CD8-positive, alpha-beta memory T cell (primary cell): ENCODE data around the gene BASP1. TPM values are rescaled to one million over a fixed set of nuclear protein-coding genes. Genes with fewer than 3 reads are reported as not detected.
A peak's percentile ranks its signal among the peaks of the same experiment; 100 is the strongest.

ENCODE experiments used
- CTCF ChIA-PET: fragments of 350-600 bp; sonication (Branson Sonifier 250); formaldehyde crosslinking; loops from one replicate; lab custom pipeline; 2021; ENCODE audit warnings: antibody characterized with exemption; lab: Charles Lee
- POLR2A ChIA-PET: fragments of 350-600 bp; sonication (Branson Sonifier 250); formaldehyde crosslinking; loops from one replicate; lab custom pipeline; 2021; ENCODE audit warnings: antibody characterized with exemption; lab: Charles Lee
- DNase-seq, 5 donors: peaks; one replicate each; pipeline versions ENCODE4 v3.0.0 to v3.0.0-alpha.2; 2020 to 2022; ENCODE audit warnings: mixed read lengths in 1 of 5
- H3K27ac ChIP-seq: one replicate; pipeline ENCODE4 v1.7.0; 2013; ENCODE audit warnings: low read depth, mild to moderate bottlenecking, low read length, moderate library complexity
- H3K27me3 ChIP-seq: 2 replicates; pipeline ENCODE4 v1.7.0; 2013; ENCODE audit warnings: low read length, mild to moderate bottlenecking; ENCODE audit not compliant: insufficient read depth, poor library complexity, severe bottlenecking
- H3K36me3 ChIP-seq: 2 replicates; pipeline ENCODE4 v1.7.0; 2013; ENCODE audit warnings: mild to moderate bottlenecking, low read length, moderate library complexity; ENCODE audit not compliant: insufficient read depth
- H3K4me1 ChIP-seq: 2 replicates; pipeline ENCODE4 v1.7.0; 2013; ENCODE audit warnings: mild to moderate bottlenecking, low read length, moderate library complexity; ENCODE audit not compliant: insufficient read depth
- H3K4me3 ChIP-seq: 2 replicates; pipeline ENCODE4 v1.7.0; 2013; ENCODE audit warnings: mild to moderate bottlenecking, low read length
- H3K9me3 ChIP-seq: 2 replicates; pipeline ENCODE4 v1.7.0; 2013; ENCODE audit warnings: mild to moderate bottlenecking, low read length
- H3K27ac Mint-ChIP-seq, 8 donors: one replicate each; pipeline ENCODE4 v1.8.0; 2020 to 2021; ENCODE audit warnings: mixed read lengths in 8 of 8, mild to moderate bottlenecking in 6 of 8, inconsistent platforms in 3 of 8, moderate library complexity in 3 of 8
- H3K27me3 Mint-ChIP-seq, 2 donors: one replicate each; pipeline ENCODE4 v1.8.0; 2020 to 2021; ENCODE audit warnings: mixed read lengths in 2 of 2, mild to moderate bottlenecking in 1 of 2, moderate library complexity in 1 of 2
- H3K36me3 Mint-ChIP-seq, 3 donors: one replicate each; pipeline ENCODE4 v1.8.0; 2020 to 2021; ENCODE audit warnings: mixed read lengths in 3 of 3, inconsistent platforms in 1 of 3, mild to moderate bottlenecking in 1 of 3
- H3K4me1 Mint-ChIP-seq, 3 donors: one replicate each; pipeline ENCODE4 v1.8.0; 2020 to 2021; ENCODE audit warnings: mixed read lengths in 3 of 3, inconsistent platforms in 1 of 3, mild to moderate bottlenecking in 1 of 3
- H3K4me3 Mint-ChIP-seq, 7 donors: one replicate each; pipeline ENCODE4 v1.8.0; 2020 to 2021; ENCODE audit warnings: mixed read lengths in 7 of 7, mild to moderate bottlenecking in 6 of 7, moderate library complexity in 4 of 7, inconsistent platforms in 2 of 7
- H3K9me3 Mint-ChIP-seq, 5 donors: one replicate each; pipeline ENCODE4 v1.8.0; 2020 to 2022; ENCODE audit warnings: mixed read lengths in 5 of 5, mild to moderate bottlenecking in 3 of 5, moderate library complexity in 2 of 5, inconsistent platforms in 1 of 5
- polyA plus RNA-seq: library from polyadenylated mRNA; unstranded; fragments of 300-500 nt; fragmentation: Illumina TruSeq; gene quantifications from one replicate; pipeline ENCODE4 v1.2.3, GENCODE V29; 2021
- total RNA-seq, 2 experiments: library from RNA; stranded (reverse); gene quantifications; one replicate each; pipeline ENCODE4 v1.2.3, GENCODE V29; 2021

The BASP1 gene
- total and polyA plus RNA-seq, 3 experiments from 2014 or later, result 0.28 to 0.49 TPM; not detected in 1

DNA sequence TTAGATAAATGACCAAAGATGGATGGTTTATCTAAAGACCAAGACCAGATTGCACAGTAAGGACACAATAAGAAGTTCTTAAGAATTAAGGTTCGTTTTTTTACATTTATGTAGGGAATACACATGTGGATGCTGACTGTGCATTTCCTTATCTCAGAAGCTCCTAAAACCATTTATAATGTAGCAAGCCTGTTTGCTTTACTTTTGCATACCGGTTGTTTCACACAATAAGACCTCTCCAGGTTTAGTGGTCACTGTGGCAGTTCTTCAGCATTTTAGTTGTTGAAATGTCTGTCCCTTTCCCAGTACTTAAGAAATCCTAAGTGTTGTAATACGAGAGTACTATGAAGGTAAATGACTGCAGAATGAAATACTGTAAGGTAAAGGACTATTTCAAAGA is 43.6 kb downstream of the BASP1 start:
- Mint-ChIP-seq H3K9me3 (peaks cover 1 to 17% (median 5%) of the 10 kb centered on the region in 5 donors), H3K36me3 (no peaks in the 10 kb centered on the region), H3K27ac (no peak overlapping the region), H3K4me1 (no peaks in the 10 kb centered on the region), H3K4me3 (no peak overlapping the region), H3K27me3 (peaks cover 0 to 2% of the 10 kb centered on the region in 2 donors)
- no peaks in the 10 kb centered on the region for H3K27me3 ChIP-seq
- H3K4me1 ChIP-seq, result no peaks in the 10 kb centered on the region
- H3K4me3 ChIP-seq, result no peak overlapping the region
- H3K27ac ChIP-seq, result no peak overlapping the region
- ChIA-PET CTCF (no interaction called here), POLR2A (no interaction called here)
- DNase-seq, result no peak
- no peaks in the 10 kb centered on the region for H3K36me3 ChIP-seq
- no peaks in the 10 kb centered on the region for H3K9me3 ChIP-seq

GRCh38 chr5:17265041-17265440 is 47.6 kb downstream of the BASP1 start:
- Mint-ChIP-seq H3K4me3 (no peak overlapping the region), H3K4me1 (no peaks in the 10 kb centered on the region), H3K9me3 (peaks cover 1 to 9% (median 6%) of the 10 kb centered on the region in 5 donors), H3K36me3 (peaks cover 0 to 2% (median 0%) of the 10 kb centered on the region in 3 donors), H3K27ac (no peak overlapping the region), H3K27me3 (peaks cover 0 to 2% of the 10 kb centered on the region in 2 donors)
- ChIA-PET POLR2A (no interaction called here), CTCF (no interaction called here)
- H3K27ac ChIP-seq, result no peak overlapping the region
- no peak overlapping the region for H3K4me3 ChIP-seq
- H3K4me1 ChIP-seq, result no peaks in the 10 kb centered on the region
- H3K36me3 ChIP-seq, result no peaks in the 10 kb centered on the region
- no peaks in the 10 kb centered on the region for H3K27me3 ChIP-seq
- no peak for DNase-seq
- no peaks in the 10 kb centered on the region for H3K9me3 ChIP-seq

DNA sequence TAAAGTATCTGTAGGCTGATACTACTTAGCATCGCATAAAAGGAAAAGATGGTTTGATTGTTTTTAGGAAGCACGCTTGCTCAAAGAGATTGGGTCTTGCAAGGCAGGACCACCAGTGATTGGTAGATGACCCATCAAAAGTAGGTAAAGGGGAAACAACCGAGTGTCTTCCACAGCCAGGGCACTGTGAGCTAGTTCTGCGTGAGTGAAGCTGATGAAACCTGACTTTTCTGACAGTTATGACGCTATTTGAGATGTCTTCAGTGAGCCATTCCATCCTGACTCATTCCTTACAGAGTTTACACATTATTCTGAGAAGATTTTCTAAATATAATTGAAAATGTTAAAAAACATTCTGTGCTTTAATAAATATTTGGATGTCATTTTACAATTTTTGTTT is 49.7 kb downstream of the BASP1 start:
- CTCF ChIA-PET, result no interaction called here
- Histone ChIP-seq H3K27ac (no peak overlapping the region), H3K4me3 (no peak overlapping the region), H3K27me3 (no peaks in the 10 kb centered on the region), H3K9me3 (no peaks in the 10 kb centered on the region), H3K4me1 (no peaks in the 10 kb centered on the region), H3K36me3 (no peaks in the 10 kb centered on the region)
- no peak for DNase-seq
- peaks cover 0 to 2% (median 0%) of the 10 kb centered on the region in 3 donors for H3K36me3 Mint-ChIP-seq
- no peak overlapping the region for H3K4me3 Mint-ChIP-seq
- H3K27ac Mint-ChIP-seq, result no peak overlapping the region
- peaks cover 0 to 7% (median 3%) of the 10 kb centered on the region in 5 donors for H3K9me3 Mint-ChIP-seq
- no peaks in the 10 kb centered on the region for H3K4me1 Mint-ChIP-seq
- H3K27me3 Mint-ChIP-seq, result peaks cover 0 to 2% of the 10 kb centered on the region in 2 donors
- POLR2A ChIA-PET, result no interaction called here

DNA sequence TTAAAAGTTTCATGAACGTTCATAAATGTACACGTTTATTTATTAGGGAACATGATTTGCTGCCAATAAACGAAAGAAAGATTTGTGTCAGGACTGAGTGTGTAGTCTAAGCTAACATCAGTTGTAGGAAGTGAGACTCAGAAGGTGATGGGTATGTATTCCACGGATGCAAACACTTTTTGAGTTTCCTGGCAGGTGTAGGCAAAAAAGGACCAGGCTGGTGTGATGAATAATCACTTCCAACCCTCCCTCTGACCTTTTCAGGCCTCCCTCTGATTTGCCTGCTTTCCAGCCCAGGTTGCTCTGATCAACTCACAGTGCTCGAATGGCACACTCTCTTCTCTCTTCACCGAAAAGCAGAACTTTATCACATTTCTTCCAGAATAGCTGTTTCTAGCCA is 51.8 kb downstream of the BASP1 start:
- CTCF ChIA-PET, result no interaction called here
- peaks cover 0 to 2% (median 0%) of the 10 kb centered on the region in 3 donors for H3K36me3 Mint-ChIP-seq
- no peaks in the 10 kb centered on the region for H3K4me1 ChIP-seq
- H3K4me3 Mint-ChIP-seq, result no peak overlapping the region
- no peaks in the 10 kb centered on the region for H3K27me3 Mint-ChIP-seq
- H3K36me3 ChIP-seq, result no peaks in the 10 kb centered on the region
- H3K9me3 ChIP-seq, result no peaks in the 10 kb centered on the region
- H3K27ac Mint-ChIP-seq, result no peak overlapping the region
- DNase-seq, result no peak
- H3K9me3 Mint-ChIP-seq, result peaks cover 0 to 10% (median 0%) of the 10 kb centered on the region in 5 donors
- POLR2A ChIA-PET, result no interaction called here
- no peaks in the 10 kb centered on the region for H3K4me1 Mint-ChIP-seq
- no peak overlapping the region for H3K27ac ChIP-seq
- no peaks in the 10 kb centered on the region for H3K27me3 ChIP-seq
- H3K4me3 ChIP-seq, result no peak overlapping the region

GRCh38 chr5:17272111-17272510 is 54.7 kb downstream of the BASP1 start:
- no peaks in the 10 kb centered on the region for H3K36me3 ChIP-seq
- Mint-ChIP-seq H3K27me3 (no peaks in the 10 kb centered on the region), H3K4me3 (no peak overlapping the region), H3K4me1 (no peaks in the 10 kb centered on the region), H3K27ac (no peak overlapping the region), H3K36me3 (no peaks in the 10 kb centered on the region), H3K9me3 (peaks cover 2 to 8% (median 4%) of the 10 kb centered on the region in 5 donors)
- H3K4me3 ChIP-seq, result no peak overlapping the region
- no peaks in the 10 kb centered on the region for H3K9me3 ChIP-seq
- CTCF ChIA-PET, result no interaction called here
- H3K27ac ChIP-seq, result no peak overlapping the region
- no peaks in the 10 kb centered on the region for H3K27me3 ChIP-seq
- no peaks in the 10 kb centered on the region for H3K4me1 ChIP-seq
- POLR2A ChIA-PET, result no interaction called here
- DNase-seq, result no peak

DNA sequence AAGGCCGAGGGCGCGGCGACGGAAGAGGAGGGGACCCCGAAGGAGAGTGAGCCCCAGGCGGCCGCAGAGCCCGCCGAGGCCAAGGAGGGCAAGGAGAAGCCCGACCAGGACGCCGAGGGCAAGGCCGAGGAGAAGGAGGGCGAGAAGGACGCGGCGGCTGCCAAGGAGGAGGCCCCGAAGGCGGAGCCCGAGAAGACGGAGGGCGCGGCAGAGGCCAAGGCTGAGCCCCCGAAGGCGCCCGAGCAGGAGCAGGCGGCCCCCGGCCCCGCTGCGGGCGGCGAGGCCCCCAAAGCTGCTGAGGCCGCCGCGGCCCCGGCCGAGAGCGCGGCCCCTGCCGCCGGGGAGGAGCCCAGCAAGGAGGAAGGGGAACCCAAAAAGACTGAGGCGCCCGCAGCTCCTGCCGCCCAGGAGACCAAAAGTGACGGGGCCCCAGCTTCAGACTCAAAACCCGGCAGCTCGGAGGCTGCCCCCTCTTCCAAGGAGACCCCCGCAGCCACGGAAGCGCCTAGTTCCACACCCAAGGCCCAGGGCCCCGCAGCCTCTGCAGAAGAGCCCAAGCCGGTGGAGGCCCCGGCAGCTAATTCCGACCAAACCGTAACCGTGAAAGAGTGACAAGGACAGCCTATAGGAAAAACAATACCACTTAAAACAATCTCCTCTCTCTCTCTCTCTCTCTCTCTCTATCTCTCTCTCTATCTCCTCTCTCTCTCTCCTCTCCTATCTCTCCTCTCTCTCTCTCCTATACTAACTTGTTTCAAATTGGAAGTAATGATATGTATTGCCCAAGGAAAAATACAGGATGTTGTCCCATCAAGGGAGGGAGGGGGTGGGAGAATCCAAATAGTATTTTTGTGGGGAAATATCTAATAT is 58.1 kb downstream of the BASP1 start:
- no peak overlapping the region for H3K4me3 ChIP-seq
- no peaks in the 10 kb centered on the region for H3K27me3 ChIP-seq
- Mint-ChIP-seq H3K9me3 (peaks cover 3 to 12% (median 8%) of the 10 kb centered on the region in 5 donors), H3K27me3 (no peaks in the 10 kb centered on the region), H3K4me1 (no peaks in the 10 kb centered on the region), H3K27ac (no peak overlapping the region), H3K36me3 (no peaks in the 10 kb centered on the region), H3K4me3 (peak overlapping the region in 1 of 7 donors; percentile 3)
- ChIA-PET POLR2A (no interaction called here), CTCF (no interaction called here)
- no peaks in the 10 kb centered on the region for H3K9me3 ChIP-seq
- H3K27ac ChIP-seq, result no peak overlapping the region
- no peak for DNase-seq
- no peaks in the 10 kb centered on the region for H3K36me3 ChIP-seq
- no peaks in the 10 kb centered on the region for H3K4me1 ChIP-seq

GRCh38 chr5:17276445-17276844 is 59.0 kb downstream of the BASP1 start:
- Histone ChIP-seq H3K36me3 (no peaks in the 10 kb centered on the region), H3K27ac (no peak overlapping the region), H3K27me3 (no peaks in the 10 kb centered on the region), H3K4me3 (no peak overlapping the region), H3K4me1 (no peaks in the 10 kb centered on the region), H3K9me3 (no peaks in the 10 kb centered on the region)
- H3K36me3 Mint-ChIP-seq, result no peaks in the 10 kb centered on the region
- no peak for DNase-seq
- H3K27me3 Mint-ChIP-seq, result no peaks in the 10 kb centered on the region
- H3K9me3 Mint-ChIP-seq, result peaks cover 3 to 10% (median 8%) of the 10 kb centered on the region in 5 donors
- POLR2A ChIA-PET, result no interaction called here
- no peak overlapping the region for H3K27ac Mint-ChIP-seq
- no peaks in the 10 kb centered on the region for H3K4me1 Mint-ChIP-seq
- no peak overlapping the region for H3K4me3 Mint-ChIP-seq
- CTCF ChIA-PET, result no interaction called here

DNA sequence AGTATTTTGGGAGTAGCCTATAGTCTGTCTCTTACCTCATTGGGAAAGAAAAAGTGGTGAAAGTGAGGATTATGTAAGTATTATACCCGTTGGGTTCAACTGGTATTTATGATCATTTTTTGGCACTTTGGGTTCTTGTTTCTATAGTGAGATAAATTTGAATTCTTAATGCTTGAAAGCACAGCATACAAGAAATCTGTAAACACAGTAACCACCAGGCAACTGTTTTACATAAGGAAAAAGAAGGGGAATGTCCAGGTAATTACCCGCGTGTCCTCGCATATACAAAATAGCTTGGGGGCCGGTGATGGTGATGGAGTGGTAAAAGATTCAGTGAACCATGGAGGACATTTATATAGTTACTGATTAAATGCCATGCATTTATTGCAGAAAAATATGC is 60.5 kb downstream of the BASP1 start:
- no peaks in the 10 kb centered on the region for H3K27me3 ChIP-seq
- H3K4me1 Mint-ChIP-seq, result no peaks in the 10 kb centered on the region
- DNase-seq, result no peak
- H3K4me3 Mint-ChIP-seq, result no peak overlapping the region
- H3K27ac ChIP-seq, result no peak overlapping the region
- no peaks in the 10 kb centered on the region for H3K9me3 ChIP-seq
- ChIA-PET POLR2A (no interaction called here), CTCF (no interaction called here)
- peaks cover 3 to 11% (median 8%) of the 10 kb centered on the region in 5 donors for H3K9me3 Mint-ChIP-seq
- H3K36me3 ChIP-seq, result no peaks in the 10 kb centered on the region
- no peak overlapping the region for H3K27ac Mint-ChIP-seq
- H3K27me3 Mint-ChIP-seq, result no peaks in the 10 kb centered on the region
- H3K4me1 ChIP-seq, result no peaks in the 10 kb centered on the region
- no peak overlapping the region for H3K4me3 ChIP-seq
- no peaks in the 10 kb centered on the region for H3K36me3 Mint-ChIP-seq
